ENCODE measurements around the gene CNTN1. TPM values are rescaled to one million over a fixed set of nuclear protein-coding genes. Genes with fewer than 3 reads are reported as not detected.

CNTN1 gene
- polyA plus RNA-seq, 1 of the 3 experiments (the other 2 are of a cell fraction): 0.13 TPM

DNA sequence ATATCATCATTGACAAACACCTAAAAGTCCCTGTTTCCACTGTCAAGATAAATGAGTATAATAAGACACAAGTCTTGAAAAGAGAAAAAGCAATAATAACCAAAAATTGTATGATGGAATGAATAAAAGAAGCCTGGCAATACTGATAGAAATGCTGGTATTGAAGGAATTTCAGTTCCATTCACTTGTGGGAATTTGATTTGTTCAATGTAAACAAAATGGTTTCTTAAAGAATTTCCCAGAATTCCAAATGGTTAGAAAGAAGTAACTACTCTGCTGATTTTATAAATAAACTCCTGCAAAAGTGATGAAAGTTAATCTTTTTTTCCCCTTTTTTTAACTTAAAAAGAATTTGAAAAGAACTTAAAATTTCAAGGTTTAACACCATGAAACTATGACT, 366.0 kb downstream of the CNTN1 start:
- H3K27me3 ChIP-seq (ENCODE audit: insufficient read depth): no peaks in the 10 kb centered on the region
- POLR2A ChIA-PET: no interaction called here
- DNase-seq: no peak
- H3K9me3 ChIP-seq: no peaks in the 10 kb centered on the region
- no peak overlapping the region for H3K9ac ChIP-seq
- no peak overlapping the region for H3K4me2 ChIP-seq
- no peaks in the 10 kb centered on the region for H3F3A ChIP-seq (replicated peaks; ENCODE audit: insufficient read depth)
- no peaks in the 10 kb centered on the region for H4K20me1 ChIP-seq (ENCODE audit: insufficient read depth)
- no peaks in the 10 kb centered on the region for H3K36me3 ChIP-seq (replicated peaks in 1 of 2; ENCODE audit: control insufficient read depth in 1 of 2, insufficient read depth in 2 of 2, low read length in 1 of 2)
- H3K9me2 ChIP-seq: no peaks in the 10 kb centered on the region
- TF ChIP-seq JUND (IDR thresholded peaks at IDR 0.05) (no peak), GABPA (IDR thresholded peaks at IDR 0.05; ENCODE audit: low read depth) (no peak), NFIC (IDR thresholded peaks at IDR 0.05; ENCODE audit: borderline replicate concordance) (no peak), TAF1 (IDR thresholded peaks at IDR 0.05; ENCODE audit: borderline replicate concordance, low read depth, low read length) (no peak), EP300 (IDR thresholded peaks at IDR 0.05; ENCODE audit: borderline replicate concordance in 1 of 2, low read depth in 1 of 2, low read length in 1 of 2) (no peak), MAX (IDR thresholded peaks at IDR 0.05; ENCODE audit: low read depth) (no peak), RAD21 (IDR thresholded peaks at IDR 0.05; ENCODE audit: low read length) (no peak), SMC3 (IDR thresholded peaks at IDR 0.05; ENCODE audit: low read depth, low read length) (no peak), CTCF (IDR thresholded peaks at IDR 0.05) (no peak), SIN3A (IDR thresholded peaks at IDR 0.05; ENCODE audit: borderline replicate concordance, low read depth, low read length) (no peak), YY1 (IDR thresholded peaks at IDR 0.05; ENCODE audit: low read depth) (no peak), TCF12 (IDR thresholded peaks at IDR 0.05) (no peak), GATA2 (CRISPR knock-in tag; IDR thresholded peaks at IDR 0.05) (no peak), USF2 (IDR thresholded peaks at IDR 0.05; ENCODE audit: borderline replicate concordance, low read depth, low read length) (no peak), ELF1 (IDR thresholded peaks at IDR 0.05) (no peak)
- no peak overlapping the region for H2AFZ ChIP-seq (ENCODE audit: low read depth)
- no peaks in the 10 kb centered on the region for H3K79me2 ChIP-seq (ENCODE audit: insufficient read depth)
- no peaks in the 10 kb centered on the region for H3K4me1 ChIP-seq (ENCODE audit: control insufficient read depth in 1 of 2, insufficient read depth in 2 of 2, low read depth in 1 of 2, low read length in 1 of 2)
- no peak overlapping the region for H3K27ac ChIP-seq (ENCODE audit: low read depth in 2 of 2, low read length in 1 of 2)
- H3K4me3 ChIP-seq (ENCODE audit: low read depth in 2 of 2, low read length in 1 of 2): no peak overlapping the region
- CTCF ChIA-PET: no interaction called here

DNA sequence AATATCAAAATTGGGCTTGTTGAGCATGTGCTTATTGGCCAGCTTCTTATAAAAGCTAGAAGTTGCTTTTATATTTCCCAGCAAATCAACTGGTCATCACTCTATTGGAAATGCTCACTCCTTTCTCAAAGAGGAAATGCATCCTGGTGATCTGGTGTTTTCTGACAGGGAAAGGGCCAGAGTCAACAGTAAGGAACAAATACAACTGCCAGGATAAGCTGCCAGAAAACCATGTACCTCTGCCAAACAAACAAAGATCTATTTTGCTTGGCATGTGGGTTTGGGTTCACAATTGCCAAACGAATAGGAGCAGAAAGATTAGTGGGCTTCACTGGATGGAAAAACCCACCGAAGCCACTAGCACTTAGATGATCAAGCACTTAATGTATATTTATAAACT, 369.0 kb downstream of the CNTN1 start:
- Histone ChIP-seq H3K4me3 (ENCODE audit: low read depth in 2 of 2, low read length in 1 of 2) (no peak overlapping the region), H3K9me3 (no peaks in the 10 kb centered on the region), H2AFZ (ENCODE audit: low read depth) (no peak overlapping the region), H3K79me2 (ENCODE audit: insufficient read depth) (no peaks in the 10 kb centered on the region), H3K27me3 (ENCODE audit: insufficient read depth) (no peaks in the 10 kb centered on the region), H3F3A (replicated peaks; ENCODE audit: insufficient read depth) (no peaks in the 10 kb centered on the region), H3K27ac (ENCODE audit: low read depth in 2 of 2, low read length in 1 of 2) (no peak overlapping the region), H3K4me2 (no peak overlapping the region), H4K20me1 (ENCODE audit: insufficient read depth) (no peaks in the 10 kb centered on the region), H3K9me2 (no peaks in the 10 kb centered on the region), H3K9ac (no peak overlapping the region), H3K36me3 (replicated peaks in 1 of 2; ENCODE audit: control insufficient read depth in 1 of 2, insufficient read depth in 2 of 2, low read length in 1 of 2) (no peaks in the 10 kb centered on the region), H3K4me1 (ENCODE audit: control insufficient read depth in 1 of 2, insufficient read depth in 2 of 2, low read depth in 1 of 2, low read length in 1 of 2) (no peaks in the 10 kb centered on the region)
- CTCF ChIA-PET: no interaction called here
- no peak for DNase-seq
- POLR2A ChIA-PET: no interaction called here
- WGBS (ENCODE audit: low lambda C conversion rate): 42% methylated on average over 2 of the region's 2 CpGs
- TF ChIP-seq USF2 (IDR thresholded peaks at IDR 0.05; ENCODE audit: borderline replicate concordance, low read depth, low read length) (no peak), TEAD4 (IDR thresholded peaks at IDR 0.05; ENCODE audit: borderline replicate concordance, insufficient read depth) (no peak), RFX5 (IDR thresholded peaks at IDR 0.05; ENCODE audit: low read length) (no peak), POLR2AphosphoS5 (IDR thresholded peaks at IDR 0.05; ENCODE audit: low read depth, low read length) (no peak), MEF2A (IDR thresholded peaks at IDR 0.05; ENCODE audit: borderline replicate concordance, low read depth) (no peak), NRF1 (IDR thresholded peaks at IDR 0.05; ENCODE audit: low read depth, low read length) (no peak), FOSL2 (IDR thresholded peaks at IDR 0.05; ENCODE audit: borderline replicate concordance, low read depth) (no peak)
- TF ChIP-seq, protein P1, sequence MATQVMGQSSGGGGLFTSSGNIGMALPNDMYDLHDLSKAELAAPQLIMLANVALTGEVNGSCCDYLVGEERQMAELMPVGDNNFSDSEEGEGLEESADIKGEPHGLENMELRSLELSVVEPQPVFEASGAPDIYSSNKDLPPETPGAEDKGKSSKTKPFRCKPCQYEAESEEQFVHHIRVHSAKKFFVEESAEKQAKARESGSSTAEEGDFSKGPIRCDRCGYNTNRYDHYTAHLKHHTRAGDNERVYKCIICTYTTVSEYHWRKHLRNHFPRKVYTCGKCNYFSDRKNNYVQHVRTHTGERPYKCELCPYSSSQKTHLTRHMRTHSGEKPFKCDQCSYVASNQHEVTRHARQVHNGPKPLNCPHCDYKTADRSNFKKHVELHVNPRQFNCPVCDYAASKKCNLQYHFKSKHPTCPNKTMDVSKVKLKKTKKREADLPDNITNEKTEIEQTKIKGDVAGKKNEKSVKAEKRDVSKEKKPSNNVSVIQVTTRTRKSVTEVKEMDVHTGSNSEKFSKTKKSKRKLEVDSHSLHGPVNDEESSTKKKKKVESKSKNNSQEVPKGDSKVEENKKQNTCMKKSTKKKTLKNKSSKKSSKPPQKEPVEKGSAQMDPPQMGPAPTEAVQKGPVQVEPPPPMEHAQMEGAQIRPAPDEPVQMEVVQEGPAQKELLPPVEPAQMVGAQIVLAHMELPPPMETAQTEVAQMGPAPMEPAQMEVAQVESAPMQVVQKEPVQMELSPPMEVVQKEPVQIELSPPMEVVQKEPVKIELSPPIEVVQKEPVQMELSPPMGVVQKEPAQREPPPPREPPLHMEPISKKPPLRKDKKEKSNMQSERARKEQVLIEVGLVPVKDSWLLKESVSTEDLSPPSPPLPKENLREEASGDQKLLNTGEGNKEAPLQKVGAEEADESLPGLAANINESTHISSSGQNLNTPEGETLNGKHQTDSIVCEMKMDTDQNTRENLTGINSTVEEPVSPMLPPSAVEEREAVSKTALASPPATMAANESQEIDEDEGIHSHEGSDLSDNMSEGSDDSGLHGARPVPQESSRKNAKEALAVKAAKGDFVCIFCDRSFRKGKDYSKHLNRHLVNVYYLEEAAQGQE (IDR thresholded peaks at IDR 0.05; ENCODE audit: low read depth, low read length): no peak
